ENCODE data around the gene COPB1.
"Not testable (repeated sequence)": the region's sequence is repeated elsewhere in the genome, so short reads cannot be mapped to it uniquely, and the experiment has no call there.

COPB1 gene

DNA sequence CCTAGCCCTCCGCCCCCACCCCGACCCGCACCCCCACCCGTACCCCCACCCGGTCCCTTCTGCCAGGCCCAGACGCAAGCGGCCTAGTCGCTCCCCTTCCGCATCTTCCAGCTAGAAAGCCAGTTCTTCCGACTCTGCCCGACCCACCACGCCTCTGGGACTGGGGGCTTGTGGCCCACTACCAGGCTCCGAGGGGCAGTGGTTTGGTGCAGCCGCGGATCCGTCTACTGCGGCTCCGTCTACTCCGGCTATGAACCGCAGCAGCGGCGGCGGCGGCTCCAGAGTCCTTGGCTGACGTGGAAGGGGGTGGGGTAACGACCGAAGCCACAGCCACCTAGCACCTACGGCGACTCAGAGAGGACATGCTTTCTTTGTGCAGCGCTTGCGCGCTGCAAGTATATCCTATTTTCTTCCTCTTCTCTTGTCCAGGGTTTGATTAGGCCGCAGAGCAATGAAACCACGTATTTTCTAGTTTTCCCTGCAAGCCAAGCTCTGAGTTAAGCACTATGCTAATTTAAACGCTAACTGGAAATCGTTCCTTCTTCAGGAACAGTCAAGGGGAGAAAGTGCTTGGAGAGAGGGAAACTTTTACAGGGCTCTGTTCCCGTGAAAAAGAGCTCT is at the start of gene COPB1:
Gene COPB1 (minus strand): TSS at position 252 of the 621 bp plus-strand sequence. CDS start 883 bp downstream, outside the sequence.
- DNase-seq = peak; percentile 96

DNA sequence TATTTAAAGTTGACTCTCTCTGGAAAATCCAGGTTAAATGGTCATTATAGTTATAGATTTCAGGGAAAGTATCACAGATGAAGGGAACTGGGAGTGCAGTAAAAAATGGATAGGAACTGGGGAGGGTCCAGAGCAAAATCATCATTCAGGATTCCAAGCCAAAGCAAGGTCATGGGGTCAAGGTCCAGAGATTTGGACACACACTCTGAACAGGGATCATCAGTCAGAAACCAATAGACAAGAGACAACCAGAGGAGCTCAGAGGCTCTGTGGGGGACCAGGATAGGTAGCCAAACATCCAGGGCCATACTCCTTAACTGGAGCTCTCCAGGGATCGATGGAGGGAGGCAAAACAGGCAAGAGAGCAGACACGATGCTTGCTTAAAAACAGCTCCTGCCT is 47.8 kb upstream of the COPB1 start:
- no peak for DNase-seq

GRCh38 chr11:14546672-14547071 is 47.1 kb upstream of the COPB1 start:
- DNase-seq = no peak

DNA sequence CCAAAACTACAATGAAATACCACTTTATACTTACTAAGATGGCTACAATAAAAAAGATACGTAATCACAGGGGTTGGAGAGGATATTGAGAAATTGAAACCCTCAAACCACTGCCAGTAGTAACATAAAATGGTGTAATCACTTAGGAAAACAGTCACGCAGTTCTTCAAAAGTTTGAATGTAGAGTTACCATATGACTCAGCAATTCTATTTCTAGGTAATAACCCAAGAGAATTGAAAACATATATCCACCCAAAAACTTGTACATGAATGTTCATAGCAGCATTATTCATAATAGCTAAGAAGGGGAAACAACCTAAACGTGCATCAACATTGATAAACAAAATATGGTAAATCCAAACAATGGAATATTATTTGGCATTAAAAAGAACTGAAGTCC is 45.0 kb upstream of the COPB1 start:
- peak; percentile 41 to 61 for DNase-seq

DNA sequence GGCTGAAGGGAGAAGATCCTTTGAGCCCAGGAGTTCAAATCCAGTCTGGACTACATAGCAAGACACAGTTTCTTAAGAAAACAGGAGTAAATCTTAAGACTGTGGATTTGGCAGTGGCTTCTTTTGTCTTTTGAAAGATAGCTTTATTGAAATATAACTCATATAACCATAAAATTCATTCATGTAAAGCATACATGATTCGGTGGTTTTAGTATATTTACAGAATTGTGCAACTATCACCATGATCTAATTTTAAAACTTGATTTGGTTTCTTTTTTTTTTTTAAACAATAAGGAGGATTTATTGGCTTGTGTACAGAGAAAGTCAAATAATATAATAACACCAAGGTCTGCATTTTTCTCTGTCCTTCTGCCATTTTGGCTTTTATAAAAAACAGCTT is 43.6 kb upstream of the COPB1 start:
- no peak for DNase-seq

DNA sequence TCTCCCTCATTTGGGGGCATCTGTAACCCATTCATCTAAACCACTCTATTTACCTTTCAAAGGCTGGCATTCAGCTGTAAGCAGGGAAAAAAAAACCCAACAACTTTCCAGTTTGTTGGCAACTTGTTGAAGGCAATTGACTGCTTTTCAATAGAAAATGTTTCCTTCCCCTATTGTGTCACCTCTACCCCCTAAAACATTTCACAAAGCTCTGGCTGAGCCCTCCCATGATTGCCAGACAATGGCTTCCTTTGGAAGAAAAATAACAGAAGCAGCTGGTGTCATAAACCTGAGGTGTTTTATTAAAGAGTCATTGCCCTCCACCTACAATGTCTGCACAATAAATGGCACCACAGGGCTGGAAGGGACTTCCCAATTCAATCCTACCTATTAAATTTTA is 42.7 kb upstream of the COPB1 start:
- DNase-seq = no peak

GRCh38 chr11:14541192-14541947 is 41.8 kb upstream of the COPB1 start:
- DNase-seq = no peak

GRCh38 chr11:14539982-14540421 is 40.4 kb upstream of the COPB1 start:
- no peak for DNase-seq

DNA sequence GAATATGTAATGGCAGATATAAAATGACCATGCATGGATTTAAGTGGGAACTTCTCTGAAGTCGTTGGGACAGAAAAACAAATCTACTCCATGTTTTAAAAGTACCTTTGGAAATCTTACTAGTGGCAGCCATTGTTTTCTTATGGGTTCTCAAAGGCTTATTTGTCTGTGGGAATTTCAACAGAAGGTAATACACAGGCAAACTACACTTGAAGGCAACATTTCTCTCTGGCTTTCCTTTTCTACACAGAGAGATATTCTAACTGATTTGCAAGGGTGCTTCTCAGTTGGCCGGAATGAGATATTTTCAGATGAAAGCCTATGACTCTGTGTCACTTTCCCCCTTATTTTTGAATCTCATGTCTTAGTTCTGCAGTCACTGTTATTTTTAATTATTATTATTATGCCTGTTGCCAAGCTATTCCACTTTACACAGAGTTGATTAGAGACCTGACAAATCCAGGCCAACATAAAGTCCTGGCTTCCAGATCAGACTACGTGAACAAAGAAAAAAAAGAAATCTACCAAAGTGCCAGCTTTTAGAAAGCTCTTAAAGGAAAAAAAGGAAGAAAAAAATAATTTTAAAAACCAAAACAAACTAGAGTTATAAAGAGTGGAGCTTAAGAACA is 39.4 kb upstream of the COPB1 start:
- DNase-seq = no peak

- DNase-seq = no peak
These were observed 38.8 kb upstream of the COPB1 start for GRCh38 chr11:14538271-14538925.

- peak; percentile 79 to 84 for DNase-seq
These were observed 37.6 kb upstream of the COPB1 start for GRCh38 chr11:14537134-14537599.

DNA sequence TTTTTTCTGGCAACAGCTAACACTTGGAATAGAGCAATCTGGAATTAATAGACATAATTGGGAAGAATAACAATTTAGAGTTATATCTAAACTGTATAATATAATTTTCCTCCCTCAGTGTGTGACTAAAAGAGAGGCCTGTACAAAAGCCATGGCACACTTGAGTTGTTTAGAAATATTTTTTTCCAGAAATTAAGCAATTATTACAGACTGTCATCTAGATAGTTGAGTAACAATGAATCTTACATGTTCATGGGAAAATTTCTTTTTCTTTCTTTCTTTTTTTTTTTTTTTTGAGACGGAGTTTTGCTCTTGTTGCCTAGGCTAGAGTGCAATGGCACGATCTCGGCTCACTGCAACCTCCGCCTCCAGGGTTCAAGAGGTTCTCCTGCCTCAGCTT is 35.6 kb upstream of the COPB1 start:
- not testable (repeated sequence) for DNase-seq

DNA sequence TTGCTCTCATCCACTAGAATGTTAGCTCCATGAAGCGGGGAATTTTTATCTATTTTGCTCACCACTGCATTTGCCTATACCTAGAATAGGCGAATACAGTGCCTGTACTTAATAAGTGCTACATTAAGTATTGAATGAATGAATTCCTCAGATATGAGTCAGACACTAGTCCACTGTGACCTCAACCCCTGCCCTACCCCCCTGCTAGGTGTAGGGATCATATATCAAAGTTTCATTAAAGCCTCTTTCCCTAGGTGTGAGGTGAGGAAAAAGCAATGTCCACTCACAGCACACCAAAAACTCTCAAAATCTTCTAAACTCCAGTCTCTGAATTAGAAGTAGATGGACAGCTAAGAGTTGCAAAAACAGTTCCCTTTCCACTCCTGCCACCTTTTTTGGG is 30.3 kb upstream of the COPB1 start:
- DNase-seq = no peak

DNA sequence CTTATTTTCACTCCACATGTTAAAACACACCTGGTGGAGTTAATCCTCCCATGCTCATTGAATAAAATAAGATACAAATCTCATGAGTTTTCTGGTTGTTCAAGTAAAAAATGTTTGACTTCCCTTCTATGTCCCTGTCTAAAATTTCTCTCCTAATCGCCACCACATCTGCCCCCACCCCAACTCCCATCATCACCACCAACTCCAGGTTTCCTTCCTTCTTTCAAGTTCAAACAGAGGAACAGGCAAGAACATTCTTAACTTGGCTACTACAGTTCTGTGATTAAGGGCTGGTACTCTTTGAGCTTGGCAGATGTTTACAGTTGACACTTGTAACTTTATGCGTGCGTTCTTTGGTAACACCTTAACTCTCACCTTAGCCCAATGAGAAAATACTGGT is 29.7 kb upstream of the COPB1 start:
- no peak for DNase-seq

GRCh38 chr11:14522801-14523200 is 23.2 kb upstream of the COPB1 start:
- DNase-seq = no peak

DNA sequence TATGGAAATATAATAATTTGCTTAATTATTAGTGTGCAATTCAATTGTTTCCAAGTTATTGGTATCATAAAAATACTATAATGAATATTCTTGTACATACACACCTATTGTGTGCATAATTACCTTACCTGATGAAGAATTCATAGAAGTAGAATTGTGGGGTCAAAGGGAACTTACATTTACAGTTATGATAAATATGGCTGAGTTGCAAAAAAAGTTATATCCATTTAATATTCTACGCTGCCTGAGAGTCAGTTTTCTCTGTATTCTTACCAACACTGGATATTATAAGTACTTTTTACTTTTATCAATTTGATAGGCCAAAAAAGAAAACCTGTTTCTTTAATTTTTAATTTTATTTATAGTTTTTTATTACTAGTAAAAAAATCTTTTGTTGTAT is 22.6 kb upstream of the COPB1 start:
- DNase-seq = no peak

- peak in 1 of 2 experiments; percentile 88 for DNase-seq
These were observed 21.1 kb upstream of the COPB1 start for GRCh38 chr11:14520747-14521151.

GRCh38 chr11:14519917-14520746 is 20.5 kb upstream of the COPB1 start, which contains the start of gene PSMA1:
PSMA1 (minus strand) TSS chr11:14520386; CDS start chr11:14520299, 87 bp downstream.
- peak; percentile 98 to 99 for DNase-seq

GRCh38 chr11:14519597-14519916 is 19.9 kb upstream of the COPB1 start:
- DNase-seq = peak; percentile 18 to 44

GRCh38 chr11:14518820-14519219 is 19.2 kb upstream of the COPB1 start:
- no peak for DNase-seq

DNA sequence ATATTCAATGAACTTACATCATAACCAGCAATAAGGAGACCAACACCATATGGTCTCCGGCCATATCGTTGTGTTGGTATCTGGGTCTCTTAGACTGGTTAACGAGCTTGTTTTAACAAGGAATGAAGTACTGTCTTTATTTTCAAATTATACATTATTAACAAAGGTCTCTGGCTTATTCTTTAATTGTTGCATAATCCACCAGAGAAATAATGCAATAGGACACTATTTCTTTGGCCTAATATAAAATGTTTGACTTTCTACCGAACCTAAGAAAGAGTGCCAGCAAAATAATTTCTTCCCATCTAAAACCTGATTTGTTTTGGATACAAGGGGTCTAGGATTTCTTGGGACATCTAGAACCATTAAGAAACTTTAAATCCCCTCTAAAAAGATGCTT is 14.2 kb upstream of the COPB1 start:
- no peak for DNase-seq

DNA sequence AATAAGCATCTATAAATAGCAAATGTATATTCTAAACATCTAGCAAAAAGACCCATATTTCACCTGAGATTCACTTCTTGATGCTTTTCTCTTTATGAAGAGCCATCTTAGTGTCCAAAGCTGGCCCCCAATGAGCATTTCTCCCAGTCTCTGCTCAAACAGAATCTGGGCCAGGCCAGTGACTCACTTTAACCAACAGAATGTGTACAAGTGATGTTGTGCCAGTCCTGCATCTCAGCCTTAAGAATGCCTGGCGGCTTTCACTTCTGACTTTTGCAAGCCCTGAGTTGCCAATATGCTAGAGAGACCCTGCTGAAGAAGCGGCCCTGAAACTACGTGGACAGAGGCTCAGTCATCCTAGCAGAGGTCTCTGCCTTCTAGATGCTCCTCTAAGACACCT is 6.9 kb upstream of the COPB1 start:
- DNase-seq = no peak

GRCh38 chr11:14503023-14503422 is 3.4 kb upstream of the COPB1 start:
- DNase-seq = no peak

All from Kasumi-1 (cell line).